Measurements from ENCODE around the gene SH3D19.

SH3D19 gene

GRCh38 chr4:151297170-151297569, 28.2 kb downstream of the SH3D19 start:
- Histone ChIP-seq H4K20me1 (ENCODE audit: low read depth, low read length) (no peaks in the 10 kb centered on the region), H3K4me3 (ENCODE audit: insufficient read depth, low read length, poor library complexity, severe bottlenecking) (no peak overlapping the region), H3K27ac (ENCODE audit: low read depth, low read length) (no peak overlapping the region), H3K79me2 (ENCODE audit: insufficient read depth, low read length) (no peaks in the 10 kb centered on the region), H3F3A (ENCODE audit: insufficient read depth) (no peaks in the 10 kb centered on the region), H3K9me2 (replicated peaks; ENCODE audit: insufficient read depth, low read length) (no peaks in the 10 kb centered on the region), H3K27me3 (ENCODE audit: low read length) (no peaks in the 10 kb centered on the region), H3K9ac (ENCODE audit: low read length) (no peak overlapping the region), H2AFZ (ENCODE audit: low read depth, low read length, severe bottlenecking) (no peak overlapping the region), H3K4me2 (ENCODE audit: low read depth, low read length, poor library complexity, severe bottlenecking) (no peak overlapping the region), H3K9me3 (ENCODE audit: insufficient read depth, low read length) (no peaks in the 10 kb centered on the region), H3K36me3 (ENCODE audit: low read length) (no peaks in the 10 kb centered on the region)
- TF ChIP-seq EZH2phosphoT487 (conservative IDR thresholded peaks at IDR 0.05; ENCODE audit: low read length) = no peak
- TF ChIP-seq, protein P1, sequence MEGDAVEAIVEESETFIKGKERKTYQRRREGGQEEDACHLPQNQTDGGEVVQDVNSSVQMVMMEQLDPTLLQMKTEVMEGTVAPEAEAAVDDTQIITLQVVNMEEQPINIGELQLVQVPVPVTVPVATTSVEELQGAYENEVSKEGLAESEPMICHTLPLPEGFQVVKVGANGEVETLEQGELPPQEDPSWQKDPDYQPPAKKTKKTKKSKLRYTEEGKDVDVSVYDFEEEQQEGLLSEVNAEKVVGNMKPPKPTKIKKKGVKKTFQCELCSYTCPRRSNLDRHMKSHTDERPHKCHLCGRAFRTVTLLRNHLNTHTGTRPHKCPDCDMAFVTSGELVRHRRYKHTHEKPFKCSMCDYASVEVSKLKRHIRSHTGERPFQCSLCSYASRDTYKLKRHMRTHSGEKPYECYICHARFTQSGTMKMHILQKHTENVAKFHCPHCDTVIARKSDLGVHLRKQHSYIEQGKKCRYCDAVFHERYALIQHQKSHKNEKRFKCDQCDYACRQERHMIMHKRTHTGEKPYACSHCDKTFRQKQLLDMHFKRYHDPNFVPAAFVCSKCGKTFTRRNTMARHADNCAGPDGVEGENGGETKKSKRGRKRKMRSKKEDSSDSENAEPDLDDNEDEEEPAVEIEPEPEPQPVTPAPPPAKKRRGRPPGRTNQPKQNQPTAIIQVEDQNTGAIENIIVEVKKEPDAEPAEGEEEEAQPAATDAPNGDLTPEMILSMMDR (IDR thresholded peaks at IDR 0.05; ENCODE audit: insufficient read depth, low read length, poor library complexity, severe bottlenecking) = no peak

- no peak overlapping the region for H2AFZ ChIP-seq (ENCODE audit: low read depth, low read length, severe bottlenecking)
- H3K4me3 ChIP-seq (ENCODE audit: insufficient read depth, low read length, poor library complexity, severe bottlenecking) = no peak overlapping the region
- no peaks in the 10 kb centered on the region for H3K79me2 ChIP-seq (ENCODE audit: insufficient read depth, low read length)
- no peak overlapping the region for H3K4me2 ChIP-seq (ENCODE audit: low read depth, low read length, poor library complexity, severe bottlenecking)
- no peaks in the 10 kb centered on the region for H3F3A ChIP-seq (ENCODE audit: insufficient read depth)
- H3K9me2 ChIP-seq (replicated peaks; ENCODE audit: insufficient read depth, low read length) = no peaks in the 10 kb centered on the region
- TF ChIP-seq EZH2phosphoT487 (conservative IDR thresholded peaks at IDR 0.05; ENCODE audit: low read length) = no peak
- TF ChIP-seq, protein P1 (IDR thresholded peaks at IDR 0.05; ENCODE audit: insufficient read depth, low read length, poor library complexity, severe bottlenecking) = no peak
- no peaks in the 10 kb centered on the region for H3K27me3 ChIP-seq (ENCODE audit: low read length)
- no peak overlapping the region for H3K9ac ChIP-seq (ENCODE audit: low read length)
- no peak overlapping the region for H3K27ac ChIP-seq (ENCODE audit: low read depth, low read length)
- no peaks in the 10 kb centered on the region for H4K20me1 ChIP-seq (ENCODE audit: low read depth, low read length)
- H3K36me3 ChIP-seq (ENCODE audit: low read length) = no peaks in the 10 kb centered on the region
- no peaks in the 10 kb centered on the region for H3K9me3 ChIP-seq (ENCODE audit: insufficient read depth, low read length)
Measured at GRCh38 chr4:151296227-151296626, 29.2 kb downstream of the SH3D19 start.

- H3K9ac ChIP-seq (ENCODE audit: low read length) = no peak overlapping the region
- H3K9me3 ChIP-seq (ENCODE audit: insufficient read depth, low read length) = no peaks in the 10 kb centered on the region
- H3K4me3 ChIP-seq (ENCODE audit: insufficient read depth, low read length, poor library complexity, severe bottlenecking) = no peak overlapping the region
- no peak overlapping the region for H3K27ac ChIP-seq (ENCODE audit: low read depth, low read length)
- H3K27me3 ChIP-seq (ENCODE audit: low read length) = no peaks in the 10 kb centered on the region
- no peaks in the 10 kb centered on the region for H4K20me1 ChIP-seq (ENCODE audit: low read depth, low read length)
- no peaks in the 10 kb centered on the region for H3K9me2 ChIP-seq (replicated peaks; ENCODE audit: insufficient read depth, low read length)
- no peaks in the 10 kb centered on the region for H3K79me2 ChIP-seq (ENCODE audit: insufficient read depth, low read length)
- H3K4me2 ChIP-seq (ENCODE audit: low read depth, low read length, poor library complexity, severe bottlenecking) = no peak overlapping the region
- TF ChIP-seq, protein P1 (IDR thresholded peaks at IDR 0.05; ENCODE audit: insufficient read depth, low read length, poor library complexity, severe bottlenecking) = no peak
- no peak for TF ChIP-seq EZH2phosphoT487 (conservative IDR thresholded peaks at IDR 0.05; ENCODE audit: low read length)
- no peaks in the 10 kb centered on the region for H3K36me3 ChIP-seq (ENCODE audit: low read length)
- H3F3A ChIP-seq (ENCODE audit: insufficient read depth) = no peaks in the 10 kb centered on the region
- H2AFZ ChIP-seq (ENCODE audit: low read depth, low read length, severe bottlenecking) = no peak overlapping the region
Measured at GRCh38 chr4:151294833-151295496, 30.4 kb downstream of the SH3D19 start.
